Measurements from ENCODE around the gene OSMR. TPM values are rescaled to one million over a fixed set of nuclear protein-coding genes. Genes with fewer than 3 reads are reported as not detected.

The OSMR gene
- total and polyA plus RNA-seq, 2 experiments from 2014 or later: 1.5 to 2.6 TPM

DNA sequence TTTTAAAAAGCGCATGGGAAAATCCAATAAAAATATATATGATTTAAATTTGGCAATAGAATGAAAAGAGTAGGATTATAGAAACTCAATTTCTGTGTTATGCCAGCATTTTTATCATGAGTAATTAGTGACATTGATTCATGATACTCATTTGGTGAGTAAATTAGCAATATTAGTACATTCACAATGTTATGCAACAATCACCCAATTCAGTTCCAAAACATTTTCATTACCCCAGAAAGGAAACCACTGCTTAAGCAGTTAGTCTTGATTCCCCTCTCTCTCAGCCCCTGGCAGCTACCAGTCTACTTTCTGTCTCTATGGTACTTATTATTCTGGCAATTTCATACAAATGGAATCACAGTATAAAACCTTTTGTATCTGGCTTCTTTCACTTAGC is 27.0 kb downstream of the OSMR start (continued):
- TF ChIP-seq, protein P1, sequence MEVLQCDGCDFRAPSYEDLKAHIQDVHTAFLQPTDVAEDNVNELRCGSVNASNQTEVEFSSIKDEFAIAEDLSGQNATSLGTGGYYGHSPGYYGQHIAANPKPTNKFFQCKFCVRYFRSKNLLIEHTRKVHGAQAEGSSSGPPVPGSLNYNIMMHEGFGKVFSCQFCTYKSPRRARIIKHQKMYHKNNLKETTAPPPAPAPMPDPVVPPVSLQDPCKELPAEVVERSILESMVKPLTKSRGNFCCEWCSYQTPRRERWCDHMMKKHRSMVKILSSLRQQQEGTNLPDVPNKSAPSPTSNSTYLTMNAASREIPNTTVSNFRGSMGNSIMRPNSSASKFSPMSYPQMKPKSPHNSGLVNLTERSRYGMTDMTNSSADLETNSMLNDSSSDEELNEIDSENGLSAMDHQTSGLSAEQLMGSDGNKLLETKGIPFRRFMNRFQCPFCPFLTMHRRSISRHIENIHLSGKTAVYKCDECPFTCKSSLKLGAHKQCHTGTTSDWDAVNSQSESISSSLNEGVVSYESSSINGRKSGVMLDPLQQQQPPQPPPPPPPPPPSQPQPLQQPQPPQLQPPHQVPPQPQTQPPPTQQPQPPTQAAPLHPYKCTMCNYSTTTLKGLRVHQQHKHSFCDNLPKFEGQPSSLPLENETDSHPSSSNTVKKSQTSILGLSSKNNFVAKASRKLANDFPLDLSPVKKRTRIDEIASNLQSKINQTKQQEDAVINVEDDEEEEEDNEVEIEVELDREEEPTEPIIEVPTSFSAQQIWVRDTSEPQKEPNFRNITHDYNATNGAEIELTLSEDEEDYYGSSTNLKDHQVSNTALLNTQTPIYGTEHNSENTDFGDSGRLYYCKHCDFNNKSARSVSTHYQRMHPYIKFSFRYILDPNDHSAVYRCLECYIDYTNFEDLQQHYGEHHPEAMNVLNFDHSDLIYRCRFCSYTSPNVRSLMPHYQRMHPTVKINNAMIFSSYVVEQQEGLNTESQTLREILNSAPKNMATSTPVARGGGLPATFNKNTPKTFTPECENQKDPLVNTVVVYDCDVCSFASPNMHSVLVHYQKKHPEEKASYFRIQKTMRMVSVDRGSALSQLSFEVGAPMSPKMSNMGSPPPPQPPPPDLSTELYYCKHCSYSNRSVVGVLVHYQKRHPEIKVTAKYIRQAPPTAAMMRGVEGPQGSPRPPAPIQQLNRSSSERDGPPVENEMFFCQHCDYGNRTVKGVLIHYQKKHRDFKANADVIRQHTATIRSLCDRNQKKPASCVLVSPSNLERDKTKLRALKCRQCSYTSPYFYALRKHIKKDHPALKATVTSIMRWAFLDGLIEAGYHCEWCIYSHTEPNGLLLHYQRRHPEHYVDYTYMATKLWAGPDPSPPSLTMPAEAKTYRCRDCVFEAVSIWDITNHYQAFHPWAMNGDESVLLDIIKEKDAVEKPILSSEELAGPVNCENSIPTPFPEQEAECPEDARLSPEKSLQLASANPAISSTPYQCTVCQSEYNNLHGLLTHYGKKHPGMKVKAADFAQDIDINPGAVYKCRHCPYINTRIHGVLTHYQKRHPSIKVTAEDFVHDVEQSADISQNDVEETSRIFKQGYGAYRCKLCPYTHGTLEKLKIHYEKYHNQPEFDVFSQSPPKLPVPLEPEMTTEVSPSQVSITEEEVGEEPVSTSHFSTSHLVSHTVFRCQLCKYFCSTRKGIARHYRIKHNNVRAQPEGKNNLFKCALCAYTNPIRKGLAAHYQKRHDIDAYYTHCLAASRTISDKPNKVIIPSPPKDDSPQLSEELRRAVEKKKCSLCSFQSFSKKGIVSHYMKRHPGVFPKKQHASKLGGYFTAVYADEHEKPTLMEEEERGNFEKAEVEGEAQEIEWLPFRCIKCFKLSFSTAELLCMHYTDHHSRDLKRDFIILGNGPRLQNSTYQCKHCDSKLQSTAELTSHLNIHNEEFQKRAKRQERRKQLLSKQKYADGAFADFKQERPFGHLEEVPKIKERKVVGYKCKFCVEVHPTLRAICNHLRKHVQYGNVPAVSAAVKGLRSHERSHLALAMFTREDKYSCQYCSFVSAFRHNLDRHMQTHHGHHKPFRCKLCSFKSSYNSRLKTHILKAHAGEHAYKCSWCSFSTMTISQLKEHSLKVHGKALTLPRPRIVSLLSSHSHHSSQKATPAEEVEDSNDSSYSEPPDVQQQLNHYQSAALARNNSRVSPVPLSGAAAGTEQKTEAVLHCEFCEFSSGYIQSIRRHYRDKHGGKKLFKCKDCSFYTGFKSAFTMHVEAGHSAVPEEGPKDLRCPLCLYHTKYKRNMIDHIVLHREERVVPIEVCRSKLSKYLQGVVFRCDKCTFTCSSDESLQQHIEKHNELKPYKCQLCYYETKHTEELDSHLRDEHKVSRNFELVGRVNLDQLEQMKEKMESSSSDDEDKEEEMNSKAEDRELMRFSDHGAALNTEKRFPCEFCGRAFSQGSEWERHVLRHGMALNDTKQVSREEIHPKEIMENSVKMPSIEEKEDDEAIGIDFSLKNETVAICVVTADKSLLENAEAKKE (CRISPR knock-in tag; IDR thresholded peaks at IDR 0.05): no peak
- no peak for TF ChIP-seq EZH2 (IDR thresholded peaks at IDR 0.05; ENCODE audit: low read depth, unreplicated experiment)
- TF ChIP-seq, protein P2, sequence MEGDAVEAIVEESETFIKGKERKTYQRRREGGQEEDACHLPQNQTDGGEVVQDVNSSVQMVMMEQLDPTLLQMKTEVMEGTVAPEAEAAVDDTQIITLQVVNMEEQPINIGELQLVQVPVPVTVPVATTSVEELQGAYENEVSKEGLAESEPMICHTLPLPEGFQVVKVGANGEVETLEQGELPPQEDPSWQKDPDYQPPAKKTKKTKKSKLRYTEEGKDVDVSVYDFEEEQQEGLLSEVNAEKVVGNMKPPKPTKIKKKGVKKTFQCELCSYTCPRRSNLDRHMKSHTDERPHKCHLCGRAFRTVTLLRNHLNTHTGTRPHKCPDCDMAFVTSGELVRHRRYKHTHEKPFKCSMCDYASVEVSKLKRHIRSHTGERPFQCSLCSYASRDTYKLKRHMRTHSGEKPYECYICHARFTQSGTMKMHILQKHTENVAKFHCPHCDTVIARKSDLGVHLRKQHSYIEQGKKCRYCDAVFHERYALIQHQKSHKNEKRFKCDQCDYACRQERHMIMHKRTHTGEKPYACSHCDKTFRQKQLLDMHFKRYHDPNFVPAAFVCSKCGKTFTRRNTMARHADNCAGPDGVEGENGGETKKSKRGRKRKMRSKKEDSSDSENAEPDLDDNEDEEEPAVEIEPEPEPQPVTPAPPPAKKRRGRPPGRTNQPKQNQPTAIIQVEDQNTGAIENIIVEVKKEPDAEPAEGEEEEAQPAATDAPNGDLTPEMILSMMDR (conservative IDR thresholded peaks at IDR 0.05; ENCODE audit: low read depth in 2 of 2): no peak
- TF ChIP-seq ZNF331 (CRISPR knock-in tag; IDR thresholded peaks at IDR 0.05; ENCODE audit: low read depth): no peak
- no peak for TF ChIP-seq STAT1 (IDR thresholded peaks at IDR 0.05; ENCODE audit: unreplicated experiment)
- TF ChIP-seq POLR2AphosphoS5 (IDR thresholded peaks at IDR 0.05; ENCODE audit: low read depth): no peak
- TF ChIP-seq, protein P3, sequence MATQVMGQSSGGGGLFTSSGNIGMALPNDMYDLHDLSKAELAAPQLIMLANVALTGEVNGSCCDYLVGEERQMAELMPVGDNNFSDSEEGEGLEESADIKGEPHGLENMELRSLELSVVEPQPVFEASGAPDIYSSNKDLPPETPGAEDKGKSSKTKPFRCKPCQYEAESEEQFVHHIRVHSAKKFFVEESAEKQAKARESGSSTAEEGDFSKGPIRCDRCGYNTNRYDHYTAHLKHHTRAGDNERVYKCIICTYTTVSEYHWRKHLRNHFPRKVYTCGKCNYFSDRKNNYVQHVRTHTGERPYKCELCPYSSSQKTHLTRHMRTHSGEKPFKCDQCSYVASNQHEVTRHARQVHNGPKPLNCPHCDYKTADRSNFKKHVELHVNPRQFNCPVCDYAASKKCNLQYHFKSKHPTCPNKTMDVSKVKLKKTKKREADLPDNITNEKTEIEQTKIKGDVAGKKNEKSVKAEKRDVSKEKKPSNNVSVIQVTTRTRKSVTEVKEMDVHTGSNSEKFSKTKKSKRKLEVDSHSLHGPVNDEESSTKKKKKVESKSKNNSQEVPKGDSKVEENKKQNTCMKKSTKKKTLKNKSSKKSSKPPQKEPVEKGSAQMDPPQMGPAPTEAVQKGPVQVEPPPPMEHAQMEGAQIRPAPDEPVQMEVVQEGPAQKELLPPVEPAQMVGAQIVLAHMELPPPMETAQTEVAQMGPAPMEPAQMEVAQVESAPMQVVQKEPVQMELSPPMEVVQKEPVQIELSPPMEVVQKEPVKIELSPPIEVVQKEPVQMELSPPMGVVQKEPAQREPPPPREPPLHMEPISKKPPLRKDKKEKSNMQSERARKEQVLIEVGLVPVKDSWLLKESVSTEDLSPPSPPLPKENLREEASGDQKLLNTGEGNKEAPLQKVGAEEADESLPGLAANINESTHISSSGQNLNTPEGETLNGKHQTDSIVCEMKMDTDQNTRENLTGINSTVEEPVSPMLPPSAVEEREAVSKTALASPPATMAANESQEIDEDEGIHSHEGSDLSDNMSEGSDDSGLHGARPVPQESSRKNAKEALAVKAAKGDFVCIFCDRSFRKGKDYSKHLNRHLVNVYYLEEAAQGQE (IDR thresholded peaks at IDR 0.05; ENCODE audit: unreplicated experiment): no peak
- no peak for TF ChIP-seq ZNF114 (CRISPR knock-in tag; IDR thresholded peaks at IDR 0.05)
- TF ChIP-seq NANOG (IDR thresholded peaks at IDR 0.05; ENCODE audit: borderline replicate concordance): no peak

Data from GM23338 (cell line).